GM12892 (cell line): ENCODE measurements around the gene MS4A6A.

ENCODE experiments used
- POLR2A ChIP-seq: IDR thresholded peaks from 2 replicates; pipeline ENCODE4 v1.6.1; 2011; ENCODE audit warnings: low read depth, low read length, control low read depth
- POLR2AphosphoS5 ChIP-seq: IDR thresholded peaks from 2 replicates; pipeline ENCODE4 v1.6.1; 2011; ENCODE audit warnings: low read depth, low read length, control low read depth

- no peak for TF ChIP-seq POLR2AphosphoS5
- no peak for TF ChIP-seq POLR2A
Measured at GRCh38 chr11:60155931-60156330, 27.0 kb downstream of the MS4A6A start.
